SK-N-DZ (cell line): ENCODE results near the gene TMEM8B.
"Not testable (repeated sequence)": the region's sequence is repeated elsewhere in the genome, so short reads cannot be mapped to it uniquely, and the experiment has no call there.

Experiments
- DNase-seq: peaks from one replicate; pipeline ENCODE4 v3.0.0-alpha.2; 2015; ENCODE audit warnings: low spot score
- small RNA-seq, 2 experiments: library from RNA; depleted of rRNA; stranded (forward); fragments of <200 nt; gene quantifications; one replicate each; pipeline ENCODE3, GENCODE V24; 2014

Gene TMEM8B

GRCh38 chr9:35906923-35907699 is 78.1 kb downstream of the TMEM8B start:
- DNase-seq: peak; percentile 41

- peak; percentile 21 for DNase-seq
These were observed 78.9 kb downstream of the TMEM8B start for GRCh38 chr9:35907711-35908503.

GRCh38 chr9:35908504-35909125 is 79.6 kb downstream of the TMEM8B start:
- no peak for DNase-seq

GRCh38 chr9:35909274-35909673 is 80.2 kb downstream of the TMEM8B start, which contains the start of gene SPAAR:
Gene SPAAR, plus strand, starts transcription at chr9:35909490. Its CDS starts 974 bp downstream, at chr9:35910464.
- no peak for DNase-seq

GRCh38 chr9:35909687-35910612 is 80.9 kb downstream of the TMEM8B start:
- no peak for DNase-seq

GRCh38 chr9:35910613-35911359 is 81.8 kb downstream of the TMEM8B start:
- peak; percentile 37 for DNase-seq

- no peak for DNase-seq
These were observed 82.7 kb downstream of the TMEM8B start for GRCh38 chr9:35911690-35912089.

GRCh38 chr9:35912791-35913400 is 83.9 kb downstream of the TMEM8B start:
- no peak for DNase-seq

- DNase-seq: not testable (repeated sequence)
These were observed 84.4 kb downstream of the TMEM8B start for GRCh38 chr9:35913429-35913828.

- peak; percentile 86 for DNase-seq
These were observed 85.3 kb downstream of the TMEM8B start for GRCh38 chr9:35914301-35914807.

Small RNA genes within 50 kb of the gene (small RNA-seq; reads per million reads assigned to genes)
- 0.05 to 0.31 reads per million in 2 experiments for gene HINT2
